SK-N-MC (cell line): ENCODE results near the gene WASL.
A peak's percentile ranks its signal among the peaks of the same experiment; 100 is the strongest.

Experiments used
- DNase-seq: peaks from one replicate; pipeline ENCODE4 v3.0.0-alpha.2; 2011; ENCODE audit warnings: low read depth, low spot score
- H3K27ac ChIP-seq: fragments of 200-600 bp; sonication (generic); 2 replicates; pipeline ENCODE4 v1.5.1; 2016; ENCODE audit warnings: mixed run types
- H3K36me3 ChIP-seq: fragments of 200-600 bp; sonication (generic); 2 replicates; pipeline ENCODE4 v1.6.1; 2017; ENCODE audit warnings: antibody characterized with exemption, low read length, mixed read lengths; ENCODE audit not compliant: insufficient read depth
- H3K4me3 ChIP-seq: fragments of 200-600 bp; sonication (generic); 2 replicates; pipeline ENCODE4 v1.5.1; 2016
- H3K9ac ChIP-seq: fragments of 200-600 bp; sonication (generic); 2 replicates; pipeline ENCODE4 v1.8.0; 2017; ENCODE audit warnings: mixed run types, mixed read lengths; ENCODE audit not compliant: insufficient read length
- H3K9me3 ChIP-seq: fragments of 200-600 bp; sonication (generic); 2 replicates; pipeline ENCODE4 v1.6.1; 2017; ENCODE audit warnings: low read depth, mild to moderate bottlenecking, antibody characterized with exemption, low read length, moderate library complexity, mixed read lengths
- EZH2 ChIP-seq: fragments of 200-600 bp; sonication (generic); IDR thresholded peaks from one replicate; pipeline ENCODE4 v1.6.1; 2017; ENCODE audit warnings: antibody characterized with exemption
- FOXP2 ChIP-seq: optimal IDR thresholded peaks from 2 replicates; pipeline ENCODE3; 2011; ENCODE audit warnings: mild to moderate bottlenecking, moderate library complexity; ENCODE audit not compliant: insufficient read depth; ENCODE audit errors: extremely low read length, control extremely low read depth
- POLR2AphosphoS5 ChIP-seq: IDR thresholded peaks from 2 replicates; pipeline ENCODE4 v1.6.1; 2012; ENCODE audit warnings: mild to moderate bottlenecking, low read depth, low read length, borderline replicate concordance

WASL gene

GRCh38 chr7:123754271-123754871 lies 5.6 kb upstream of the WASL start:
- no peak overlapping the region for H3K9ac ChIP-seq
- TF ChIP-seq POLR2AphosphoS5: no peak
- TF ChIP-seq FOXP2: no peak
- TF ChIP-seq EZH2: no peak
- H3K27ac ChIP-seq: 0 out of 2 replicates have a peak overlapping the region, but pooled peaks have one; percentile 10
- no peaks in the 10 kb centered on the region for H3K36me3 ChIP-seq
- no peak for DNase-seq
- H3K9me3 ChIP-seq: no peaks in the 10 kb centered on the region
- no peak overlapping the region for H3K4me3 ChIP-seq

DNA sequence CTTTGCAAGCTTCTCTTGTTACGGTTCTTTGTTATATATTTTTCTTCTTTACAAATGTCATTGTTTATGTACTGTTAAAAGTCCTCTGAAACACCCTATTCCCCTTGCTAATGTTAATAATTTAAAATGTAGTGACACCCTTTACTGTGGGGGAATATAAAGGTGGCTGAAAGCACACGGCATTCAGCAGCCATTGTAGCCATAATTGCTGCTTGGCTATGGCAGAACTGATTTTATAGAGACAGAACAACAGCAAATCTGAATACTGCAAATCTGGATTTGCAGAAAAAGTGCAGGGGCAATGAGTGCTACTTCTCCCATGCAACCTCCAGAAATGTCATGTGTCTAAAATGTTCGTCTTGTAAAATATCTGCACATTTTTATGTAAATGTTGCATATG lies 3.7 kb upstream of the WASL start:
- DNase-seq: no peak
- Histone ChIP-seq H3K9me3 (no peaks in the 10 kb centered on the region), H3K36me3 (no peaks in the 10 kb centered on the region), H3K9ac (peak overlapping the region; percentile 75), H3K27ac (peak overlapping the region; percentile 95), H3K4me3 (peak overlapping the region; percentile 90)
- TF ChIP-seq EZH2 (no peak), POLR2AphosphoS5 (no peak), FOXP2 (no peak)

- Histone ChIP-seq H3K9ac (peak overlapping the region; percentile 75), H3K9me3 (no peaks in the 10 kb centered on the region), H3K4me3 (peak overlapping the region; percentile 90), H3K36me3 (peaks cover 2% of the 10 kb centered on the region; the same call in 1 of the 2 replicates), H3K27ac (peak overlapping the region; percentile 95)
- no peak for DNase-seq
- no peak for TF ChIP-seq FOXP2
- no peak for TF ChIP-seq EZH2
- TF ChIP-seq POLR2AphosphoS5: no peak
Observed at GRCh38 chr7:123751821-123752220, 3.0 kb upstream of the WASL start.

GRCh38 chr7:123750389-123751230 lies 1.8 kb upstream of the WASL start:
- H3K27ac ChIP-seq: peak overlapping the region; percentile 95
- peak overlapping the region; percentile 90 for H3K4me3 ChIP-seq

DNA sequence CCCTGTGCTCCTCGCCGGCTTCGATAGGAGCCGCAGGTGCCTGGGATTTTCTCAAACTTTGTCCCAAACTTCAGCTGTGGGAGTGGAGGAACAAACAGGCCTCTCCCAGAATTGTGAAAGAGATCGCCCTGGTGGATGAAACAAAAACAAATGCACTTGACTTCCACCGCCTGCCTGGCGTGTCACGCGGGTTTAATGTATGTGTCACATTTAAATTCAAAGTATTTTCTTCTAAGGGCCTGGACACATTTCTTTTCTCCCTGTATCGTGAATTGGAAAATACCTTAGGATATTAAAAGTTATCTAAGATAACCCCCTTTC lies 694 bp upstream of the WASL start:
- peak overlapping the region; percentile 95 for H3K27ac ChIP-seq
- no peaks in the 10 kb centered on the region for H3K9me3 ChIP-seq
- peak overlapping the region; percentile 84 for H3K9ac ChIP-seq
- no peak for DNase-seq
- TF ChIP-seq EZH2 (no peak), FOXP2 (no peak), POLR2AphosphoS5 (no peak)
- peaks cover 7% of the 10 kb centered on the region; the same call in 1 of the 2 replicates for H3K36me3 ChIP-seq
- H3K4me3 ChIP-seq: peak overlapping the region; percentile 90

More at GRCh38 chr7:123750389-123751230, 1.8 kb upstream of the WASL start:
- Histone ChIP-seq H3K9me3 (no peaks in the 10 kb centered on the region), H3K9ac (peak overlapping the region; percentile 84), H3K36me3 (peaks cover 7% of the 10 kb centered on the region; the same call in 1 of the 2 replicates)
- DNase-seq: no peak
- no peak for TF ChIP-seq EZH2
- TF ChIP-seq FOXP2: no peak
- no peak for TF ChIP-seq POLR2AphosphoS5

DNA sequence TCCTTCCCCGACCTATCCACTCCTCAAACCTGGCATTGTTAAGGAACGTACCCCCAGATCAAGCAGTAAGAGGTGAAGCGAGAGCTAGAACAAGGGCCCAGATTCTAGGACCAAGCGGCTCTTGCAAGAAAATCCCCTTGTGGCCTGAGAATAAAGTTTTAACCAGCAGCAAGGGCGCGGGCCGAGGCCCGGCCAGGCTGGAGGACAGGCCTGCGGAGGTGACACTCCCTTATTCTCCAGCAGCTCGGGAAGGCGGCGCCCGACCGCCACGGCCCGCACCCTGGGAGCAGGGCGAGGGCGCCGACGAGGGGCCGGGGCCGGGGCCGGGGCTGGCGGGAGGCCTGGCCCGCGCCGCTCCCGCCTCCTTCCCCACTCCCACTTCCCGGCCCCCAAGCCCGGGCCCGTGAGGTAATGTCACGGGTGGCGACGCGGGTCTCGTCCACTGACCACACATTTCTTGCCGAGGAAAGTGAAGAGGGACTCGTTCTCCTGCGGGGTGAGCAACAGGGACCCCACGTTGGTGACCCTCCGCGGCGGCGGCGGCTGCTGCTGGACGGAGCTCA lies 551 bp downstream of the WASL start:
- Histone ChIP-seq H3K36me3 (peaks cover 7% of the 10 kb centered on the region; the same call in 1 of the 2 replicates), H3K27ac (peak overlapping the region; percentile 88), H3K9ac (peak overlapping the region; percentile 92), H3K4me3 (peak overlapping the region; percentile 90), H3K9me3 (no peaks in the 10 kb centered on the region)
- no peak for TF ChIP-seq EZH2
- TF ChIP-seq POLR2AphosphoS5: no peak
- TF ChIP-seq FOXP2: no peak
- no peak for DNase-seq

- Histone ChIP-seq H3K36me3 (peaks cover 7% of the 10 kb centered on the region; the same call in 1 of the 2 replicates), H3K27ac (peak overlapping the region; percentile 88), H3K9me3 (no peaks in the 10 kb centered on the region), H3K4me3 (peak overlapping the region; percentile 90), H3K9ac (peak overlapping the region; percentile 92)
- TF ChIP-seq FOXP2 (peak; percentile 19), EZH2 (no peak), POLR2AphosphoS5 (peak; percentile 45; the same call in 1 of the 2 replicates)
- DNase-seq: no peak
Observed at GRCh38 chr7:123747620-123748141, 1.1 kb downstream of the WASL start.
